CD4-positive, alpha-beta T cell treated with Interleukin-17A for 1 hour (primary cell): Measurements from ENCODE around the gene C11orf65.
"Not testable (repeated sequence)": the region's sequence is repeated elsewhere in the genome, so short reads cannot be mapped to it uniquely, and the experiment has no call there.

Experiments used
- DNase-seq: peaks from one replicate; pipeline ENCODE4 v3.0.0-alpha.2; 2020

C11orf65 gene

DNA sequence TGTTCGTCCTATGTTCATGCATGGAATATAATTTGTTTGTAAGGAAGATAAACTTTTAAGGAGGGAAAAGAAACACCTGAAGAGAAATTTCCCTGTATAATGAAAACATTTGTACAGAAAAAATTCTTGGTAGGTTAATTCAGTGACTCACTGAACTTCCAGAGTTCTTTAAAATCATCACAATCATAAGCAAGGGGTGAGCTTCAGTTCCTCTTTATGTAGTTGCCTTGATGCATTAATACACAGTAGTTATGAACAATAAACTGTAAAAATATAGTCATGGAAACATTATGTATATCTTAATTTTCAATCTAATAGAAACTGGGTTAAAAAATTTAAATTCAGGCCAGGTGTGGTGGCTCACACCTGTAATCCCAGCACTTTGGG lies 1.1 kb upstream of the C11orf65 start:
- DNase-seq = no peak

DNA sequence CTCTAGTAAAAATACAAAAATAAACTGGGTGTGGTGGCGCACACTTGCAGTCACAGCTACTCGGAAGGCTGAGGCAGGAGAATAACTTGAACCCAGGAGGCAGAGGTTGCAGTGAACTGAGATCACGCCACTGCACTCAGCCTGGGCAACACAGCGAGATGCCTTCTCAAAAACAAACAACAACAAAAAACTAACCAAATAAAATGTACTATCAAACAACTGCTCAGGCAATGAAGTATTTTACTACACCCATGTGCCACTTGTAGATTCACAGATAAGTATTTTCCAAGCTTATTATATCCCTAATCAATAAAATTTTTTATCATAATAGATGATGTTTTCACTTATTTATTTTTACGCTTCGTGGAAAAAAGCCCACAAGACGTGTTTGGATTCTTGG lies 924 bp downstream of the C11orf65 start:
- DNase-seq = peak; percentile 29

DNA sequence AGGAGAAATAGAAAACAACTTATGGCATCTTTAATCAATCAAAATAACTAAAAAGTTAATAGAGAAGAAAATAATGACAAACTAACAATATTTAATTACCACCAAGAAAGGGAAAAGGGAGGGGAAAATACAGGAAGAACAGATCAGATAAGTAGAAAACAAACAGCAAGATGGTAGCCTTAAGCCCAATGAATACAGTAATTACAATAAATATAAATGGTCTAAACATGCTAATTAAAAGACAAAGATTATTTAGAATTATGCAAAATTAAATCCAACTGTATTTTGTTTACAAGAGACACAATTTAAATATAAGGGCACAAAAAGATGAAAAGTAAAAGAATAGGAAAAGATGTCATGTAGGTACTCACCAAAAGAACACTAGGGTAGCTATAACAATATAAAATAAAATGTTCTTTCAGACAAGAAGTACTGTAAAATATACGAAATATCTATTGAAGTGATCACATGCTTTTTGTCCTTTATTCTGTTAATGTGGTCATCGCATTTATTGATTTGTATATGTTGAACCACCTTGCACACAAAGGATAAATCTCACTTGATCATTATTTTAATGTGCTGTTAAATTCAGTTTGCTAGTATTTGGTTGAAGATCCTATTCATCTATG lies 14.0 kb downstream of the C11orf65 start:
- no peak for DNase-seq

DNA sequence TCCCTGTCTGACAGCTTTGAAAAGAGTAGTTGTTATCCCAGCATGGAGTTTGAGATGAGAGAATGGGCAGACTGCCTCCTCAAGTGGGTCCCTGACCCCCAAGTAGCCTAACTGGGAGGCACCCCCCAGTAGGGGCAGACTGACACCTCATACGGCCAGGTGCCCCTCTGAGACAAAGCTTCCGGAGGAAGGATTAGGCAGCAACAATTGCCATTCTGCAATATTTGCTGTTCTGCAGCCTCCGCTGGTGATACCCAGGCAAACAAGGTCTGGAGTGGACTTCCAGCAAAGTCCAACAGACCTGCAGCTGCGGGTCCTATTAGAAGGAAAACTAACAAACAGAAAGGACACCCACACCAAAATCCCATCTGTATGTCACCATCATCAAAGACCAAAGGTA lies 25.9 kb downstream of the C11orf65 start:
- not testable (repeated sequence) for DNase-seq

DNA sequence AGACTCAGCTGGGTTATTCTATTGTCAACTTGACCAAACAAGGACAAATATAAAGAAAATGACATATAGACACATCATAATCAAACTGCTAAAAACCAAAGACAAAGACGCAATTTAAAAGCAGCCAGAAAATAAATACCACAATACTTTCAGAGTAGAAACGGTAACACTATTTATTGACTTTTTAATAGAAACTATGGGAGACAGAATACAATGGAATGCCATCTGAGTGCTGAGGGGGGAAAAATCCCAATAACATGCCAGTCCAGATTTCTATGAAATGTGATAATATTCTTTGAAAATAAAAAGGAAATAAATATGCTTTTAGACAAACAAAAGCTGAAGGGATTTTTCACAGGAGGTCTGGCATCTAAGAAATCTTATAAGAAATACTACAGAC lies 30.7 kb downstream of the C11orf65 start:
- no peak for DNase-seq

DNA sequence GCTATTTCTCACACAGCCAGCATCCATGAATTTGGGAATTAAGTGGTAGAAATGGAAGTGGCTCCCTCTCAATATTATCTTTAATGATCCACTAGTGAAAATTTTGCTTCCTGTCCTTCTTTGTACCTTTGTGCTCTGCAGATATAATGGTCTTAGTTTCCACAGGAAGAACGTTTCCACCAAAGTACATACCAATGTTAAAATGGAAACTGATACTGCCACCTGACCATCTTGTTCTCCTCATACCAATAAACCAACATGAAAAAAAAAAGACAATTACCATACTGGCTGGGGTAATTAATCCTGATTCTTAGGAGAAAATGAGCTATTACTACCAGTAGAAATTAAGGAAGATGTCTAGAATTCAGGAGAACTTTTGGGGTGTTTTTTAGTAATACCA lies 32.3 kb downstream of the C11orf65 start:
- no peak for DNase-seq

DNA sequence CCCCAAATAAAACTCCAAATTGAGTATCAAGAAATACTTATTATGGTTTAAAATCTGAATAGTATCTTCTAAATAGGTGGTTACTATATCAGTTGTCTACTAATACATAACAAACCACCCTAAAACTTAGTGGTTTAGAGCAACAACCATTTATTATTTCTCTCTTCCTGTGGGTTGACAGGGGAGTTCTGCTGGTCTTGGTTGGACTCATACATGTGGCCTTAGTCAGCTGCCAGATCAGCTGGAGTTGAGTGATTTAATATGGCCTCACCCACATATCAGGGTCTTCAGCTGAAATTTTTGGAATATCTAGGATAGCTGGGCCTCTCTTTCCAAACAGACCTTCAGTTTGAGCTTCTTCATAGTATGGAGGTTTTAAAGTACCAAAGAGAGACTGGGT lies 34.5 kb downstream of the C11orf65 start:
- no peak for DNase-seq

DNA sequence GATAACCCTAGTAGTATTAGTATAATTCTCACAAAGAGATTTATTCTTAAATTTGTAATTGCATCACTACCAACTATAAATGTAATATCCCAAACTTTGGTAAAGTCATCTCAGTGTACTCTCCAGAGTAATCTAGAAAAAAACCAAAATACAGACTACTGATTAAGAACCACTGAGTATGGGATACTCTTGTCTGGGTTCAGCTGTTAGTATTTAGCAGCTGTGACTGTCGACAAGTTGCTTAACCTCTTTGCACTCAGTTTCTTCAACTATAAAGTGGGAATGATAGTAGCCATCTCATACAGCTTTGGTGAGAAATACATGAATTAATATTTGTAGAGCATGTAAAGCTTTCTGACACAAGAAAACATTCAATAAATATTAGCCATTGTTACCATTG lies 35.3 kb downstream of the C11orf65 start:
- DNase-seq = no peak

DNA sequence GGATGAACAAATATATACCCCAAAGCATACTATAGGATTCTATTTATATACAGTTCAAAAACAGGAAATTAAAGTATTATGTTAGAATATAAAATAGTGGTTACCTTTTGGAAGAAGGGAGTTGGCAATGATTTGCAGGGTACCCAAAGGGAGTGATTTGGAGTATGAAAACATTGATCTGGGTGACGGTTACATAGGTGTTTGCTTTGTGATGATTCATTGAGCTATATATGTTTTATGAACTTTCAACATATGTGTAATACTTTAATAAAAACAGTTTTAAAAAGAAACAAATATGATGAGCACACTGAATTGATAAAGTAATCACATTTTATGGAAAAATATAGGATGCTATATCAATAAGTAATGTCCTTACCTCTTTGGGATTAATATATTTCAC lies 36.0 kb downstream of the C11orf65 start:
- no peak for DNase-seq

DNA sequence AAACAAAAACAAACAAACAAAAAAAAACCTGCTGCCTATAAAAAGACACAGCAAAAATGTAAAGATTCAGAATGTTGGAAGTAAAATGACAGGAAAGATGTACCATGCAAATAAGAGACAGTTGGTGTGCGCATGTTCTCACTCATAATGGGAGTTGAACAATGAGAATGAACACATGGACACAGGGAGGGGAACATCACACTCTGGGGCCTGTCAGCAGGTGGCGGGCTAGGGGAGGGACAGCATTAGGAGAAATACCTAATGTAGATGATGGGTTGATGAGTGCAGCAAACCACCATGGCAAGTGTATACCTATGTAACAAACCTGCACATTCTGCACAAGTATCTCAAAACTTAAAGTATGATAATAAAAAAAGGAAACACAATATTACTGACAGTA lies 49.8 kb downstream of the C11orf65 start:
- peak; percentile 48 for DNase-seq

DNA sequence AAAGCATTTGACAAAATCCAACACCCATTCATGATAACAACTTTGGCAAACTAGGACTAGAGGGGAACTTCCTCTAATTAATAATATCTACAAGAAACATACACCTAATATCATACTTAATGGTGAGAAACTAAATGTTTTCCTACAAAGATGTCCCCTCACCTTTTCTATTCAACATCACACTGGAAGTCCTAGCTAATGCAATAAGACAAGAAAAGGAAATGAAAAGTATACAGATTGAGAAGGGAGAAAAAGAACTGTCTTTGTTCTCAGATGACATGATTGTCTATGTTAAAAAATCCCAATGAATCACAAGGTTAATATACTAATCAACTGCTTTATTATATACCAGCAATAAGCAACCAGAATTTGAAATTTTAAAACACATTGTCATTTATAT lies 52.4 kb downstream of the C11orf65 start:
- DNase-seq = no peak

DNA sequence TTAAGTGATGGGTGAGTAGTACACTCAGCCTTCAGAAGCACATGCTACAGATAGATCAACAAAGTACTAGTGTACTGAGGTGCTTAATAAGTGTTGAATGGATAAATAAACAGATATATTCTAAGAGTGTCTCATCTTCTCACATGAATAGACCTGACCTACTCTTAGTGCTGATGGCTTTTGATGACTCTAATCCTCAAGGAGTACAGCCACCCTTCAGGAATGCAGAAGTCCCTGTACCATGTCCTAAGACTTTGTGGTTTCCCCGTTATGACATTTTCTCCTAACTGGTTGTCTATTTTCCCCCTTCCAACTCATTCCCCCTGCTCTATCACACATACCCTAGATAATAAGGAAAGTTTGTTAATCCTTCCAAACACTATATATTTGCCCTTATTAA lies 61.6 kb downstream of the C11orf65 start:
- no peak for DNase-seq

DNA sequence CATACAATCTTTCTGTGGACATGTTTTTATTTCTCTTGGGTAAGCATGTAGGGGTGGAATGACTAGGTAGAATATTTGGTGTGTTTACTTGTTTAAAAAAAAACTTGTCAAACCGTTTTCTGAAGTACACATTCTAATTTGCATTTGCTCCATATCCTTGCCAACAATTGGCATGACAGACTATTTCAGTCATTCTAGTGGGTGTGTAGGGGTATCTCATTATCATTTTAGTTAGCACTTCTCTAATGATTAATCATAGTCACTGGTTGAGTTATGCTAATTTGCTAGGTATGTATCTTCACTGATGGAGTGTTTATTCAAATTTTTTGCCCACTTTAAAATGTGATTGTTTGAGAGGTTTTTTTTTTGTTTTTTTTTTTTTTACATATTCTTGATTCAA lies 64.3 kb downstream of the C11orf65 start:
- DNase-seq = no peak

DNA sequence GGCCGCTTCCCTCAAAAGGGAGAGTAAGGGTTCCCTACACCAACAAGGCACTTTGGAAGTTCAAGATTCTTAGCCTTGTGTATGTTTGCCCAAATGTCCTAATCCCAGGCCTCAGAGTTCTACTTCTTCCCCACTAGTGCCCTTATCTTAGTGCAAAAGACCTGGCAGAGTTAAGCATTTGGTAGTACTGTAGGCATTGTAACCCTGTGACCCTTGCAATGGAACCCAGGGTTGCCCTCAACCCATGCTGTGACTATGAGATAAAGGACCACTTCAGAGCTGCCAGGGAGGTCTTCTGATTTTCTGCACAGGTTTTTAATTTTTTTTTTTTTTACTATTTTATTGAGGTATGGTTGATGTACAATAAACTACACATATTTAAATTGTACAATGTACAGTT lies 65.1 kb downstream of the C11orf65 start:
- DNase-seq = no peak

DNA sequence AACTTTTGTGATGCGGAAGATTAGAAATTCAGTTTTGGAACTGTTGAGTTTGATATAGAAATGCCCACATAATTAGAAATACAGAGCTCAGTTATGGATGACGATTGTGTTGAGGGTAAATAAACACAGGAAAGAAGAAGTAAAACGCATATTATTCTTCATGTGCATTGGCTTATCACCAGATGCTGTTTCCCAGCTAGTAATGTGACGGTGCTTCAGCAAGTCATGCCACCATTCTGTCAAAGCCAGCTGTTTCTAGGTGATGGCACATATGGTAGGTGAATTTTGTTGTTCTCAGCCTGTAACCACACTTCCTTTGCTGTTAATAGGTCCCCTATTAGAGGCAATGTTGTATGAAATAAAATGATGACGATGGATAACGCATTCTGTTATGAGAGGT lies 68.9 kb downstream of the C11orf65 start:
- DNase-seq = no peak

DNA sequence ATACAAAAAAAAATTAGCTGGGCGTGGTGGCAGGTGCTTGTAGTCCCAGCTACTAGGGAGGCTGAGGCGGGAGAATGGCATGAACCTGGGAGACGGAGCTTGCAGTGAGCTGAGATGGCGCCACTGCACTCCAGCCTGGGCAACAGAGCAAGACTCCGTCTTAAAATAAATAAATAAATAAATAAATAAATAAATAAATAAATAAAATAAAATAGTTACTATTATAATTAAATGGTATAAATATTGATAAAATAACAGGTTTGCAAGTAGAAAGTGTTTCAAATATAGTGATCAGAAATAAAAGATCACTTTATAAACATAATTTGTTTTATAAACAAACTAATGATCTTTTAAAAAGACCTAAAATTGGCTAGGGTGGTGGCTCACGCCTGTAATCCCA lies 70.7 kb downstream of the C11orf65 start:
- DNase-seq = not testable (repeated sequence)

DNA sequence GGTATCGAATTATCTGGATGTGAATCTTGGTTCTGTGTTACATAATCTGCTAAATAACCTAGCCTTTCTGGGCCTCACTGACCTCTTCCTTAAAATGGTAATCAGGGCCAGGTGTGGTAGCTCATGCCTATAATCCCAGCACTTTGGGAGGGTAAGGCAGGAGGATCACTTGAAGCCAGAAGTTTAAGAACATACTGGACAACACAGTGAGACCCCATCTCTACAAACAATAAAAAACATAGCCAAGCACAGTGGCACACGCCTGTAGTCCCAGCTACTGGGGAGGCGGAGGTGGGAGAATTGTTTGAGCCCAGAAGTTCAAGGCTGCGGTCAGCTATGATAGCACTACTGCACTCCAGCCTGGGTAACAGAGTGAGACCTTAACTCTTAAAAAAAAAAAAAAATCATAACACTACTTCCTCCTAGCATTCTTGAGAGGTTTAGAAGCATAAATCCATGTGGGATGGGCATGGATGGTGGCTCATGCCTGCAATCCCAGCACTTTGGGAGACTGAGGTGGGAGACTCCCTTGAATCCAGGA lies 72.5 kb downstream of the C11orf65 start:
- no peak for DNase-seq

DNA sequence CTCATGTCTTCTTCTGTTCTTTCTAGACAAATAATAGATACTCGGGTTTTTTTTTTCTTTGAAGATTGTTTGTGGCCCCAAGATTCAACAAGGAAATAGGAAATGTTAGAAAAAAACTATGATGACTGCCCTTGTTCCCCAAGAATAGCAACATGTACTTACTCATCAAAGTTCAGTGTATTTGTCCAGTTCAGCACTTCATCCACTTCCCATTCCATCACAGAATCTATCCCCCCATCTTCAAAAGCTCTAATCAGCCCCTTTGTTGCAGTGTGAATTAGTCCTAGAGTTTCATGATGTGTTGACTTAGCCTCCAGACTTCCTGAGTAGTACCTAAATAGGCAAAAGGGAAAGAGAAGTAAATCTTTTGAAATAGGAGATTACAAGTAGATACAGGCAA lies 74.3 kb downstream of the C11orf65 start:
- no peak for DNase-seq

DNA sequence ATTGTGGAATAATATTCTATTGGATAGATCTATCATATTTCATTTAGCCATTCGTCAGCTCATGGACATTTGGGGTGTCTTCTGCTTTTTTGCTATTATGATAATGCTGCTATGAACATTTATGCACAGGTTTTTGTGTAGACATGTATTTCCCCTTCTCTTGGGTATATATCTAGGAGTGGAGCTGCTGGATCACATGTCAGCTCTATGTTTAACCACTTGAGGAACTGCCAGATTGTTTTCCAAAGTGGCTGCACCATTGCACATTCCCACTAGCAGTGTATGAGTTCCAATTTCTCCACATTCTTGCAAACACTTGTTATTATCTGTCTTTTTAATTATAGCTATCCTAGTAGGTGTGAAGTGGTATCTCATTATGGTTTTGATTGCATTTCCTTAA lies 75.0 kb downstream of the C11orf65 start:
- no peak for DNase-seq

DNA sequence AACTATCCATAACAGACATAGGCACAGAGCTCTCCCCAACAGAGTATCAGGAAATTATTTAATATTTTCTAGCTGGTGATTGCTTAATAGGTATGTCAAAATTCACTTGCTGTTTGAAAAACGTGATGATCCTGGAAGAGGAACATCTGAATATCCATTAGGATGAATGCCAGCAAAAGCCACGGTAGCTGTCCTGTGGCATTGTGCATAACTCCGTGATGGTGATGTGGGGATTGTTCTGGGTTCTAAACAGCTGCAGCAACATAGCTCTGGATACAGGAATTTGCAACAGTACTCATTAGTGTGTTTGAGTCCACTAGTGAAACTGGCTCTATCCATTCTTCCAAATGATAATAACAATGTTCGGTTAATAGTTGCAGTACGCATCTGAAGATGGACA lies 78.8 kb downstream of the C11orf65 start:
- no peak for DNase-seq

DNA sequence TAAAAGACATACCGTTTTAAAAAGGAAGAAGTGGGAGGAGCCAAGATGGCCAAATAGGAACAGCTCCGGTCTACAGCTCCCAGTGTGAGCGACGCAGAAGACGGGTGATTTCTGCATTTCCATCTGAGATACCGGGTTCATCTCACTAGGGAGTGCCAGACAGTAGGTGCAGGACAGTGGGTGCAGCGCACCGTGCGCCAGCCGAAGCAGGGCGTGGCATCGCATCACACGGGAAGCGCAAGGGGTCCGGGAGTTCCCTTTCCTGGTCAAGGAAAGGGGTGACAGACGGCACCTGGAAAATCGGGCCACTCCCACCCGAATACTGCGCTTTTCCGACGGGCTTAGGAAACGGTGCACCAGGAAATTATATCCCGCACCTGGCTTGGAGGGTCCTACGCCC lies 93.8 kb downstream of the C11orf65 start:
- DNase-seq = not testable (repeated sequence)

DNA sequence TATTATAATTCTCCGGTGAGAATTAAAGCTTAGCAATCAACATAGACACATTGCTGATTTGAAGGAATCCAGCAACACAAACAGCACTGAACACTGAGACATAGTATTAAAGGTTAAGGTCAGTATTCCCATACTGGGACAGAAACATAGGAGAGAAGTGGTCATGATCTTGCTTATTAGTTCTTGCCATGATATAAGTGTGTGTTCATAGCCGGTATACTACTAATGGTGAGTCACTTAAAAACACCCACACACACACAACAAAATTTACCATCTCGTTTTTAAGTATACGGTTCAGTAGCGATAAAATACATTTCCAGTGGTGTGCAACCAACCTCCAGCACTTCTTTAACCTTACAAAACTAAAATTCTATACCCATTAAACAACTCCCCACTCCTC lies 96.3 kb downstream of the C11orf65 start:
- no peak for DNase-seq

DNA sequence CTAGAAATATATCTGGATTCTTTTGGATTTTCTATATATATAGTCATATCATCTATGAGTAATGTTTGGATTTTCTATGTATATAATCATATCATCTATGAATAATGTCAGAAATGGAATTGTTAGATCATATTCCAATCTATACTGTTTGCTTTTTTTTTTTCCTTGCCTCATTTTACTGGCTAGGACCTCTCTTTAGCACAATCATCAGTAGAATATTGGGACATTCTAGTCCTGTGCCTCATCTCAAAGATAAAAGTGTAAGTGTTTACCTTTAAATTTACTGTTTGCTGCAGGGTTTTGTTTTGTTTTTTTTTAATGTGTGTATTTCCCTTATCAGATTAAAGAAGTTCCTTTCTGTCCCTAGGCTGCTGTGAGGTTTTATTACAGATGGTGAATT lies 97.0 kb downstream of the C11orf65 start:
- no peak for DNase-seq

DNA sequence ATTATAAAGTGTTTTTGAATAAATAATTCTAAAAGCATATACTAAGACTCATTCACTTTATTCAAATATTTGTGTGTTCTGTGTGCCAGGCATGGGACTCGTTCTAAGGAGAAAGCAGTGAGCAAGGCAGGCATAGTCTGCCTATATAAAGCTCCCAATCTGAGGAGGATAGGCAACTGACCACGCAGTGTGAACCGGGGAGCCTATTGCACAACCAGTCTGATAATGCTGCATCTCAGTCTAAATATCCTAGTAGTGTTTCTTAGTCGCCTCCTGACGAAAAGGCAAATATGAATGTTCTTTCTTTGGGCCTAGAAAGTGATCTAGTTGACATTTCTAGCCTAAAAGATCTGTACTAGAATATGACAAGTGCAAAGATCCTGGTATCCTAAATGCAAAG lies 98.3 kb downstream of the C11orf65 start:
- no peak for DNase-seq

DNA sequence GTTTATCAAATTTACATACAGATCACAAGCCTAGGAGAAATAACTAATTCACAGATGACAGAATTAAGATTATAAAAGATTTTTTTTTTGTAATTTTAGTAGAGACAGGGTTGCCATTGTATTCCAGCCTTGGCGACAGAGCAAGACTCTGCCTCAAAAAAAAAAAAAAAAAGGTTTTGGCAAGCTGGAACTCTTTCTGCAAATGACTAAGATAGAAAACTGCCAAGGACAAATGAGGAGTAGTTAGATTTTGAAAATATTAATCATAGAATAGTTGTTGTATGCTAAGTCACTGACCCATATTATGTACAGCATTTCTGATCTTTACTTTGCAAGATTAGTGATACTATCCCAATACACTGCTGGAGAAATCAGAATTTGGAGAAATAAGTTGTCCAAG lies 99.2 kb downstream of the C11orf65 start:
- DNase-seq = no peak

DNA sequence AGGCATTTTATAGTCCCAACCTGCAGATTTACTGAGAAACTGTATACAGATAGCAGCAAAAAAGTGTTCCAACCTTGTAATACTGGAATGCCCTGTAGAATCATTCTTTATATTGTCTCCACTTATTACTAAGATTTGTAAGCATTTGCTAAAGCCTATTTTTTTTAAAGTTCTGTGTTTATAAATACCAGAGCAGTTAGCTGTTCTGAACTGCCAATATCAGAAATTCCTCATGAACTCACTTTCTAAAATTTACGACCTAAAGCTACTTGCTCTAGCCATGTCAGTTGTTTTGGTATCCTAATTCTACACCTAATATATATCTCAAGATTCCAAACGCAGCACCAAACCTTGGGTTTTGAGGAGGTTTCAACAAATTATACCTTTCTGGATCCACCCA lies 103.2 kb downstream of the C11orf65 start:
- DNase-seq = no peak
